K562 (cell line): Measurements from ENCODE around the gene SOCS2. TPM values are rescaled to one million over a fixed set of nuclear protein-coding genes. Genes with fewer than 3 reads are reported as not detected.

Experiments used
- ATAC-seq: fragments of 200-7000 bp; cut with Tn5 transposase; 3 replicates; pipeline ENCODE4 v1.9.1; 2020; ENCODE audit warnings: moderate library complexity
- BruUV-seq: library from RNA; stranded (reverse); fragments of 400-500 nt; replicated peaks from 2 replicates; lab custom pipeline; 2021; lab: Mats Ljungman, UMichigan
- CTCF ChIA-PET: fragments of 300-600 bp; formaldehyde crosslinking; extraction: SDS; loops from one replicate; lab custom pipeline; 2021; ENCODE audit warnings: low intra/inter-chr PET ratio; lab: Yijun Ruan, JAX
- POLR2A ChIA-PET: fragments of 300-600, 350-650 bp; sonication (Branson Sonifier 250); formaldehyde crosslinking; extraction: SDS; loops from one replicate; lab custom pipeline; 2021; ENCODE audit warnings: antibody characterized with exemption, inconsistent platforms; lab: Yijun Ruan, JAX
- DNase-seq, 4 experiments: peaks; one replicate each; pipeline versions ENCODE4 v3.0.0 to v3.0.0-alpha.2; 2011 to 2018; ENCODE audit warnings: low spot score in 3 of 4, mixed read lengths in 3 of 4; ENCODE audit errors: extremely low read depth in 1 of 4
- FAIRE-seq: peaks from 2 replicates; lab custom pipeline; 2011; peaks lifted over from hg19 to GRCh38; lab: Jason Lieb, UNC
- H2AFZ ChIP-seq: 2 replicates; pipeline ENCODE4 v1.6.0; 2011; ENCODE audit warnings: low read depth, low read length, control low read depth, inconsistent platforms
- H3K27ac ChIP-seq: fragments of 200-600 bp; 3 replicates; pipeline ENCODE4 v1.8.0; 2011; ENCODE audit warnings: low read depth, mild to moderate bottlenecking, control low read depth, inconsistent platforms, low read length, moderate library complexity, mixed read lengths; ENCODE audit errors: extremely low read depth
- H3K27me3 ChIP-seq, 2 experiments: fragments of 300-600 bp in 1 of 2; 2 replicates in 1 of 2; 3 replicates in 1 of 2; pipeline versions ENCODE4 v1.6.0 to v1.8.0; 2011; ENCODE audit warnings: inconsistent platforms in 2 of 2, low read length in 2 of 2, mild to moderate bottlenecking in 1 of 2, mixed read lengths in 1 of 2, moderate library complexity in 1 of 2; ENCODE audit not compliant: control insufficient read depth in 2 of 2, insufficient read depth in 2 of 2
- H3K36me3 ChIP-seq: fragments of 300-600 bp; 3 replicates; pipeline ENCODE4 v1.8.0; 2011; ENCODE audit warnings: mild to moderate bottlenecking, low read length, inconsistent platforms; ENCODE audit not compliant: control insufficient read depth, insufficient read depth
- H3K4me1 ChIP-seq, 2 experiments: fragments of 200-600 bp in 1 of 2; replicated peaks in 1 of 2; 2 replicates in 1 of 2; 3 replicates in 1 of 2; pipeline versions ENCODE4 v1.5.1 to v1.8.0; 2011; ENCODE audit warnings: inconsistent platforms in 2 of 2, low read length in 2 of 2, mild to moderate bottlenecking in 1 of 2, mixed read lengths in 1 of 2, moderate library complexity in 1 of 2; ENCODE audit not compliant: control insufficient read depth in 2 of 2, insufficient read depth in 2 of 2
- H3K4me2 ChIP-seq: 2 replicates; pipeline ENCODE4 v1.6.1; 2011; ENCODE audit warnings: low read length, control low read depth, inconsistent platforms, mixed read lengths; ENCODE audit not compliant: insufficient read depth
- H3K4me3 ChIP-seq: fragments of 200-600 bp; sonication (generic), shearing (Covaris generic); 2 replicates; pipeline ENCODE4 v1.5.1; 2016; ENCODE audit warnings: control low read depth, inconsistent platforms
- H3K79me2 ChIP-seq: fragments of 200-600 bp; 3 replicates; pipeline ENCODE4 v1.8.0; 2011; ENCODE audit warnings: low read length, inconsistent platforms; ENCODE audit not compliant: control insufficient read depth, insufficient read depth
- H3K9ac ChIP-seq, 2 experiments: 2 replicates each; pipeline versions ENCODE4 v1.6.0 to v1.6.1; 2011; ENCODE audit warnings: low read depth in 2 of 2, low read length in 2 of 2, control low read depth in 1 of 2, inconsistent platforms in 1 of 2, mild to moderate bottlenecking in 1 of 2, mixed read lengths in 1 of 2; ENCODE audit not compliant: insufficient read depth in 1 of 2
- H3K9me1 ChIP-seq: one replicate; pipeline ENCODE4 v1.6.0; 2011; ENCODE audit warnings: inconsistent platforms, mild to moderate bottlenecking, low read length, moderate library complexity; ENCODE audit not compliant: control insufficient read depth, insufficient read depth
- H3K9me3 ChIP-seq: replicated peaks from 2 replicates; pipeline ENCODE4 v1.5.1; 2011; ENCODE audit warnings: low read depth, low read length, inconsistent platforms; ENCODE audit not compliant: control insufficient read depth, insufficient read depth
- H4K20me1 ChIP-seq: replicated peaks from 2 replicates; pipeline ENCODE4 v1.6.1; 2011; ENCODE audit warnings: low read length, inconsistent platforms, mixed read lengths; ENCODE audit not compliant: control insufficient read depth, insufficient read depth
- HDAC2 ChIP-seq: fragments of 450-650 bp; IDR thresholded peaks from 2 replicates; pipeline ENCODE4 v1.6.1; 2016; ENCODE audit warnings: mild to moderate bottlenecking
- KHSRP ChIP-seq: fragments of 450-650 bp; IDR thresholded peaks from 2 replicates; pipeline ENCODE4 v1.6.1; 2017
- KLF6 ChIP-seq: fragments of 250-450 bp; sonication (Bioruptor Pico); IDR thresholded peaks from 2 replicates; pipeline ENCODE4 v1.4.0; 2020; ENCODE audit warnings: mild to moderate bottlenecking, moderate library complexity, borderline replicate concordance
- MYBL2 ChIP-seq, 2 experiments: fragments of 450-650 bp in 1 of 2; sonication (generic) in 1 of 2; formaldehyde crosslinking in 1 of 2; IDR thresholded peaks; 2 replicates each; pipeline versions ENCODE4 v1.6.1 to v1.8.1; 2017 to 2022; ENCODE audit warnings: borderline replicate concordance in 1 of 2, inconsistent platforms in 1 of 2, low read depth in 1 of 2, mild to moderate bottlenecking in 1 of 2, missing genetic modification reagents in 1 of 2, moderate library complexity in 1 of 2
- PRPF4 ChIP-seq: fragments of 200-400 bp; formaldehyde crosslinking; IDR thresholded peaks from one replicate; pipeline ENCODE4 v1.6.1; 2017; ENCODE audit warnings: low read length, low read depth, mild to moderate bottlenecking; ENCODE audit not compliant: insufficient read depth, poor library complexity, severe bottlenecking
- SPI1 ChIP-seq: IDR thresholded peaks from 2 replicates; pipeline ENCODE4 v1.6.1; 2011; ENCODE audit warnings: low read depth, low read length, control low read depth, borderline replicate concordance
- ZFP1 ChIP-seq: fragments of 450-650 bp; formaldehyde crosslinking; IDR thresholded peaks from 2 replicates; pipeline ENCODE4 v1.4.0; 2020; ENCODE audit warnings: mild to moderate bottlenecking, mixed read lengths
- WGBS: fragments of 100-300 bp; shearing (Covaris generic); methylation state at CpG from one replicate; pipeline ENCODE4 v1.1.6; 2016; ENCODE audit warnings: low coverage, mixed read lengths; ENCODE audit not compliant: insufficient coverage; ENCODE audit errors: missing lambda C conversion rate; 5-methylcytosine and 5-hydroxymethylcytosine counted together
- in situ Hi-C: fragments of 300-500 bp; cut with MboI; formaldehyde crosslinking; loops from 4 replicates; pipeline ENCODE4 v1.15.0; 2018; ENCODE audit warnings: inconsistent platforms, mixed read lengths
- intact Hi-C: fragments of 100-400 bp; cut with micrococcal nuclease; formaldehyde crosslinking; loops from 2 replicates; pipeline ENCODE4 v1.14.2; 2022
- polyA plus RNA-seq, 8 experiments: library from polyadenylated mRNA; depleted of rRNA in 4 of 8; stranded (reverse) in 5 of 8; unstranded in 3 of 8; fragments of >200 nt; fragmentation: Nextera tagmentation in 2 of 8; fragmentation: Illumina TruSeq in 1 of 8; extraction: Ambion mirVana in 2 of 8; extraction: Trizol in 1 of 8; gene quantifications; 2 replicates each; pipeline versions ENCODE4 v1.2.1 to v1.2.3, GENCODE V29; 2011 to 2014; ENCODE audit warnings: inconsistent platforms in 1 of 8, missing spikeins in 1 of 8
- total RNA-seq, 7 experiments: library from RNA; depleted of rRNA in 6 of 7; stranded (reverse); fragments of >200 nt in 6 of 7; fragmentation: Illumina TruSeq in 2 of 7; extraction: Trizol in 2 of 7; gene quantifications; 2 replicates each; pipeline versions ENCODE4 v1.2.1 to v1.2.3, GENCODE V29; 2011 to 2021; ENCODE audit warnings: low replicate concordance in 1 of 7
- TF ChIP-seq, protein P1 (sequence below): sonication (generic); formaldehyde crosslinking; IDR thresholded peaks from 2 replicates; pipeline ENCODE4 v1.8.1; 2023; ENCODE audit warnings: mild to moderate bottlenecking, missing genetic modification reagents

Gene SOCS2
- total and polyA plus RNA-seq, 9 of the 15 experiments (the other 6 are each of a cell fraction or from before 2014, with no cell fraction given), result 37.0 to 162 (median 98.7) TPM

DNA sequence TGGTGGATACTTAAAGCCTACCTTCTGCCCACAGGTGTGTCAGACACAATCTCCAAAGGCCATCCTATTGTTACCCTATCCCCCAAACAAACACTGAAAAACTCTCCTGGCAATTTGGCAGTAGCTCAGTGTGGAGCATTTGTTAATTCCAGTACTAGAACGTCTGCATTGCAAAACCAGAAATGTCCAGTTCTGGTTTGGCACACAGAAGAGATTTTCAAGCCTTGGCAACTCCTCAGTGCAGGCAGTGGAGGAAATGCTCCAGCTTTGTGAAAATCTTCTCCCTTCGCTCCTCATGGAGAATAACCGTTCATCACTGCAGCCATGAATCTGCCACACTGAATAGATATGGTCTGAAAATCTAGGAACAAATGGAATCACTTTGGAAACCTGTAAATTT is 5.3 kb upstream of the SOCS2 start (continued):
- TF ChIP-seq MYBL2 (IDR thresholded peaks at IDR 0.05; ENCODE audit: low read depth), result no peak
- TF ChIP-seq MYBL2 (CRISPR knock-in tag; IDR thresholded peaks at IDR 0.05; ENCODE audit: borderline replicate concordance), result no peak
- no peak for TF ChIP-seq ZFP1 (CRISPR knock-in tag)
- TF ChIP-seq PRPF4, result no peak
- TF ChIP-seq, protein P1, sequence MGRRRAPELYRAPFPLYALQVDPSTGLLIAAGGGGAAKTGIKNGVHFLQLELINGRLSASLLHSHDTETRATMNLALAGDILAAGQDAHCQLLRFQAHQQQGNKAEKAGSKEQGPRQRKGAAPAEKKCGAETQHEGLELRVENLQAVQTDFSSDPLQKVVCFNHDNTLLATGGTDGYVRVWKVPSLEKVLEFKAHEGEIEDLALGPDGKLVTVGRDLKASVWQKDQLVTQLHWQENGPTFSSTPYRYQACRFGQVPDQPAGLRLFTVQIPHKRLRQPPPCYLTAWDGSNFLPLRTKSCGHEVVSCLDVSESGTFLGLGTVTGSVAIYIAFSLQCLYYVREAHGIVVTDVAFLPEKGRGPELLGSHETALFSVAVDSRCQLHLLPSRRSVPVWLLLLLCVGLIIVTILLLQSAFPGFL (CRISPR knock-in tag), result no peak
- no peak for TF ChIP-seq KHSRP
- no peak for TF ChIP-seq KLF6

DNA sequence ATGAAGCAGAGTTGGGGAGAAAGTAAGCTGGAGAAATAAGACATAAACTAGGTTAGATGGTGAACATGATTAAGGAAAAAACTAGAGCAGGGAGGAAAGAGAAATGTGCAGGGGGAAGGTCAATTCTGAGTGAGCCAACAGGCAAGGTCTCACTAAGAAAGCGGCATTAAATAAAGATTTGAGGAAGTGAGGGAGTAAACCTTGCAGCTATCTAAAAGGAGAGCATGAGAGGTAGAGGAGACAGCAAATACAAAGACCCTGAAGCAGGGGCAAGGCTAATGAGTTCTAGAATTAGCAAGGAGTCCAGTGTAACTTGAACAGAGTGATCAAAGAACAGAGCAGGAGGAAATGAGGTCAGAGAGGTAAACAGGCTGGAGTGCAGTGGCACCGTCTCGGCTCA is 4.4 kb upstream of the SOCS2 start:
- DNase-seq, result no peak
- no TSS peak for BruUV-seq
- 77% methylated on average over 3 of the region's 3 CpGs for WGBS
- Histone ChIP-seq H3K9ac (no peak overlapping the region), H3K4me3 (no peak overlapping the region), H3K27ac (no peak overlapping the region), H3K4me1 (peaks cover 18 to 43% of the 10 kb centered on the region in 2 experiments), H2AFZ (no peak overlapping the region), H3K9me1 (no peaks in the 10 kb centered on the region), H3K79me2 (peaks cover 30% of the 10 kb centered on the region), H4K20me1 (no peaks in the 10 kb centered on the region; the same call in 1 of the 2 replicates), H3K9me3 (no peaks in the 10 kb centered on the region), H3K27me3 (no peaks in the 10 kb centered on the region), H3K36me3 (peaks cover 31% of the 10 kb centered on the region; the same call in 2 of the 3 replicates), H3K4me2 (no peak overlapping the region)
- intact Hi-C loops (loop anchor here (2.0 to 10.0 kb wide), 4 partner anchors 41 to 573 kb away; no protein-coding TSS in a partner anchor), in situ Hi-C loops (no loop called here)
- ChIA-PET POLR2A (interaction anchor here (0.7 to 0.9 kb wide), 2 partner anchors 12 to 50 kb away, joined by 3 to 4 read pairs; no protein-coding TSS in a partner anchor), CTCF (no interaction called here)
- FAIRE-seq, result no peak
- no peak for ATAC-seq
- TF ChIP-seq HDAC2, result no peak
- TF ChIP-seq SPI1, result peak; percentile 72; the same call in 1 of the 2 replicates
